HG03521 (cell line): ENCODE data around the gene IL21.

ENCODE experiments used
- ATAC-seq: cut with Tn5 transposase; IDR thresholded peaks from one replicate; pipeline ENCODE4 v1.9.1; 2021; ENCODE audit warnings: mild to moderate bottlenecking, moderate library complexity; ENCODE audit not compliant: unreplicated experiment

IL21 gene

GRCh38 chr4:122635205-122635604 lies 14.3 kb upstream of the IL21 start:
- ATAC-seq = peak; percentile 38

DNA sequence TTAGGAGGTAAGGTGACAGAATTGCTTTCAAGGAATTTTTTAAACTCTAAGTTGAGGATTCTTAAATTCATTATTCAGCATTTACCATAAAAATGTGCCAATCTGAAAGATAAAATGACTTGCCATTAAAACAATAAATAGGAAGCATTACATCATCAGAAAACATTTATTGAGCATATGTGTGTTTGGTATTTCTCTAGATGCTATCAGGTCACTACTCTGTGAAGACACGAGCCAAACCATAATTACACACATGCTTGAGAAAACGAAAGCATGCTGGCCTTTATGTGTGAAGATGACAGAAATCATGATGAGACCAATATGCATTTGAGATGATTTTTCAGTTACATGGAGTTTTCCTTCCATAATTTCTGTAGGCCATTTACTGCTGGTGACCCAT lies 12.3 kb upstream of the IL21 start:
- no peak for ATAC-seq

- peak; percentile 68 for ATAC-seq
Measured at GRCh38 chr4:122632396-122633143, 11.7 kb upstream of the IL21 start.

- no peak for ATAC-seq
Measured at GRCh38 chr4:122625156-122625555, 4.3 kb upstream of the IL21 start.

- ATAC-seq = no peak
Measured at GRCh38 chr4:122624205-122624604, 3.3 kb upstream of the IL21 start.

- ATAC-seq = no peak
Measured at GRCh38 chr4:122623637-122624166, 2.8 kb upstream of the IL21 start.

GRCh38 chr4:122622400-122622799 lies 1.5 kb upstream of the IL21 start:
- ATAC-seq = no peak

DNA sequence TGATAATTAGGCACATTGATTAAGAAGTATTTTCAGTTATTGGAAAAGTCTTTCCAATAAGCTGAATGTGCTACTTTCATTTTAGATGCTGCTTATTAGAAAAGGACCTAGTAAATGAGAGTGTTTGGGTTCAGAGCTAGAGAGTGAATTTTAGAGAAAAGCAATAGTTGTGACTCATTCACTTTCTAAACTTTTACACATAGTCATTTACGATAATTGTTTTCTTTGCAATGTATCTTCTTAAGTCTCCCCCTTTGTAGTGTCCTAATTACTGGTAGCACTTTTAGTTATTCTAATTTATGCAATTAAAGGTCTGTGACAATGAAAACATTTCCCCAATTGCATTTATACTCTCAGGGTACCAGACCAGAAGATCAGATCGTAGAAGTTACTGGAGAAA lies 1.3 kb downstream of the IL21 start:
- ATAC-seq = no peak

DNA sequence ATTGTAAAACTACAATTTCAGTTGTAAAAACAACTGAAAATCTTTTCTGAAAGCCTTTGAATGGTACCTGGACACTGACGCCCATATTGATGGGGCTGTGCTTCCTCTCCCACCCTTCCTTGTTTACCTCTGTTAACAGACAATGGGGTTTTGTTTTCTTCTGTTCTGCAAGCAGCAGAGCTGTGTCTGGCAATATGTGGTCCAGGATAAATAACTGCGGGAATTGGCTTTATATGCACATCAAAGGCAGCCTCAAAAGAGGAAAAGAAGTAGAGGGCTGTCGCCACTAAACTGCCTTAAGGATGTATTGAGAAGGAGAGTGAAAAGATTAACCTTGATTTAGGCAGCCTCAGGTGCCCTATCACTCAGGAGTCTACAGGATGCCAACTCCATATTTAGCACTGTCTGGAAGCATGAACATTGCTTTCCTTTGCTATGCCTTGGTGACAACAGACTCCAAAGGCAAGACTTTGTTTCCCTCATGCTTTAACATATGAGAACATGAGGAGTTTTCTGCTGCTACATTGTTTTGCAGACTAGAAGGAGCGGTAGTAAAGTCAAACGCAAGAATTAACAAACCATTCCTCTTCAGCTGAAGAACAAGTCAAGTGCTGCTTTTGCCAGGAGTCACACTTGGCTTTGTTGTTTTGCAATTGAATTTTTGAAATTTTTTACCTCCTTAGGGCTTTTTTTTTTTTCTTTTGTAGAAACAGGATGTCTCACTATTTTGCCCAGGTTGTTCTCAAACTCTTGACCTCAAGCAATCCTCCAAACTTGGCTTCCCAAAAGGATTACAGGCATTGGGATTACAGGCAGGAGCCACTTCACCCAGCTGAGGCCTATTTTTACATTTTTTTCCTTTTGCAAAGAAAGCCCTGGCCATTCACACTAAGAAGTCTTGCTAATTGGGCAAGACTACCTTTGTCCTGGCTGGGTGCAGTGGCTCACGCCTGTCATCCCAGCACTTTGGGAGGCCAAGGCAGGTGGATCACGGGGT lies 3.0 kb downstream of the IL21 start:
- no peak for ATAC-seq

DNA sequence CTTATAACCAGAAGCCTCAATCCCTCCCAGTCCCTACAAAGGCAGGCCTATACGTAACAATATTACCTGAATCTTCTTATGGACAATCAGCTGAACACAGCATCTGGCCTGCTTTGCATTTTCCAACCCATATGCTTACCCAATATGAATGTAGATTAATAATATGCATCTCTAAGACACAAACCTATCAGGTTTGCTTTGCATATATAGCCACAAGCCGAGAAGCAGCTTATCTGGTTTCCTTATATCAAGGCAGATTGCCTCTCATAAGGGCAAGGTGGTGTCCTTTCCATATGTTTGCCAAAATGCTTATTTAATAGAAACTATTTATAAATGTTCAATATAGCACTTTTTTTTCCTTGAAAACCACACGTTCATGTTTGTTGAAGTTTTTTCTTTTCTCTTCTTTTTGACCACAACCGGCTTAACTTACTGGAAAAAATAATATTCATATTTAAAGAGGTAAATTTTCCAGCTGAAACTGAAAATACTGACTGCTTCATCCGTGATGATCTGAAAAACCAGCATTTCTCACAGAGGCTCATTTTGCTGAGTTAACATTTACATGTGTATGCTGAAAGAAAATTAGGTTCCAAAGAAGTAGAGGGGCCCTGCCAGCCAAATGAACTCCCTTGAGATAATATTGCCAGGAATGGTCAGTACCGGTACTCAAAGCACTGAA lies 3.8 kb downstream of the IL21 start:
- no peak for ATAC-seq

- no peak for ATAC-seq
Measured at GRCh38 chr4:122614621-122615020, 6.2 kb downstream of the IL21 start.

DNA sequence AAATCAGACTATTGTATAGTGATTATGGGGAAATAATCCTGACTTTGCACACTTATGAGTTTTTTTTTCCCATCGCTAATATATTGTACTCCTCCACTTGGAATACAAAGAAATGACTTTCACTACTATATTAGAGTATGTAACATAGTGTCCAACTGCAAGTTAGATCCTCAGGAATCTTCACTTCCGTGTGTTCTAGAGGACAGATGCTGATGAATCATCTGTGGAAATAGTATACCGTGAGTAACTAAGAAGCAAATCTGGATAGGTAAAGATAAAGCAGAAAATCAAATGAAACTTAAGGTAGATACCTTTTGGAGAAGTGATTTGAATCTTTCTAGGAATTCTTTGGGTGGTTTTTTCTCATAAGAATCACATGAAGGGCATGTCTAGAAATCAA lies 8.3 kb downstream of the IL21 start:
- no peak for ATAC-seq

DNA sequence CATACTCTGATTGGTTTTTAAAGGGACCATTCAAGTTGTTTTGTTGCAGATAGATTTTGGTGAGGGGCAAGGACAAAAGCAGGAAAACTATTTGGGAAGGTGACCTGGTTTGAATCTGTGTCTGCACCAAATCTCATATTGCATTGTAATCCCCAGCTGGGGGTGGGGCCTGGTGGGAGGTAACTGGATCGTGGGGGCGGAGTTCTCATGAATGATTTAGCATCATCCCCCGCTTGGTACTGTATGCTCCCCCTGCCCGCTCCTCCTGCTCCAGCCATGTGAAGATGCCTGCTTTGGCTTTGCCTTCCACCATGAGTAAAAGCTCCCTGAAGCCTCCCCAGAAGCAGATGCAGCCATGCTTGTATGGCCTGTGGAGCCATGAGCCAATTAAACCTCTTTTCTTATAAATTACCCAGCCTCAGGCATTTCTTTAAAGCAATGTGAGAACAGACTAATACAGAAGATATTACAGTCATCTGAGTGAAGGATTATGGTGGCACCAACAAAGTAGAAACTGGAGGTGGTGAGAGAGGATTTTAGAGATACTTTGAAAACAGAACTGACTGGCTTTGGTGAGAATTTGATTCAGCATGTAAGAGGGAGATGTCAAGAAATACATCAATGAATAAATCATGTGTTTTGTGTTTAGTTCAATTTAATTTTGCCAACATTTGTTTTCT lies 14.4 kb downstream of the IL21 start:
- no peak for ATAC-seq

GRCh38 chr4:122604146-122604545 lies 16.7 kb downstream of the IL21 start:
- no peak for ATAC-seq

DNA sequence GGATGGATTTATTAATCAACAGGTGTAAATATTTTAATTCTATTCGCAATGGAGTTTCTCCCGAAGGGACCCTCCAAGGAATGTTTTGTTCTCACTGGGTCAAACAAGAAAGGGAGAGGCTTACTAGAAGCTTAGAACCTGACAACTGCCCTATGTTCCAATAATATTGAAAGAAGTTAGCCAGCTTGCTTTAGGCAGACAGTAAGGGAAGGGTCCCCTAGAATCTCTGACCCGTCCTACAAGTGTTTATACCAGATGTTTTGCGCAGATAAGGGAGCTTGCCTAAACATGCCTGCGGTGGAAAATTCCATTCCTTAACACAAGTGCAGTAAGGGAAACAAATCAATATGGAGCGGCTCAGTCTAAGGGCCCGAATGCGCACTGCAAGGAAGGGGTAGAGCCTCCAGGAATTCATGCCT lies 17.7 kb downstream of the IL21 start:
- no peak for ATAC-seq

DNA sequence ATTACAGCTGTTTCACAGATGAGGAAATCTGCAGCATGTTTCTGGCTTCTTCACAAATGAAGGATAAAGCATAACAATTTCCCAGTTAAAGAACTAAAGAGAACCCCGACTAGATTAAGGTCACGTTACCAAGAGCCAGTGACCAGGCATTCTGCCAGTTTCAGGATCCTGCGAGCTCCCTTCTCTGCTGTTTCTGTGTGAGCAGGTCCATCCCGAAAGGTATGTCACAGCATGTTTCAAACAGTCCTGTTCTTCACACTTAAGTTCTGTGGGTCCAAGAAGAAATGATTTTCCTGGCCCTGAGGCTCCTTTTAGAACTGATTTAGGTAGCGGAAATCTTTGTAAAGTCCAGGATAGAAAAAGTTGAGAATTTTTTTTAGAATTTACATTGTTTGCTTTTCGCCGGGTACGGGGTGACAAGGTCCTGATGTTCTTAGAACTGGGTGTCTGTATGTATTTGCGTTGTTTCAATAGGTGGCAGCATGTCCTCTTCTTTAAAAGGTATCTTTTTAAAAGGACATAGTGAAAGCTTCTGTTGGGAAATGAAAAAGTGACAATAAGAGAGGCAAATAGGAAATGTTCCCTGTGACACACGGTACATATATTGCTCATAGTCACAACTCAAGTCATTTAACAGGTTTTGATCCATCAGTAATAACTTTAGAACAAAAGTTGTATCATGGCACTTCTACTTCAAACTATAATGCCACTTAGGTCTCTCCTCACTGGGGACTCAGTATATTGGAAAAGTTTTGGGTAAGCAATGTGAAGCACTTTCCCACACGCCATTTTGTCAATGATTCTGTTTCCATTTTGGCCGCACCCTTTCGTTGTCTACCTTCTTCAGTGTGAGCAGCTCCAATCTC lies 18.4 kb downstream of the IL21 start:
- ATAC-seq = no peak

GRCh38 chr4:122591196-122591595 lies 29.7 kb downstream of the IL21 start:
- ATAC-seq = no peak

DNA sequence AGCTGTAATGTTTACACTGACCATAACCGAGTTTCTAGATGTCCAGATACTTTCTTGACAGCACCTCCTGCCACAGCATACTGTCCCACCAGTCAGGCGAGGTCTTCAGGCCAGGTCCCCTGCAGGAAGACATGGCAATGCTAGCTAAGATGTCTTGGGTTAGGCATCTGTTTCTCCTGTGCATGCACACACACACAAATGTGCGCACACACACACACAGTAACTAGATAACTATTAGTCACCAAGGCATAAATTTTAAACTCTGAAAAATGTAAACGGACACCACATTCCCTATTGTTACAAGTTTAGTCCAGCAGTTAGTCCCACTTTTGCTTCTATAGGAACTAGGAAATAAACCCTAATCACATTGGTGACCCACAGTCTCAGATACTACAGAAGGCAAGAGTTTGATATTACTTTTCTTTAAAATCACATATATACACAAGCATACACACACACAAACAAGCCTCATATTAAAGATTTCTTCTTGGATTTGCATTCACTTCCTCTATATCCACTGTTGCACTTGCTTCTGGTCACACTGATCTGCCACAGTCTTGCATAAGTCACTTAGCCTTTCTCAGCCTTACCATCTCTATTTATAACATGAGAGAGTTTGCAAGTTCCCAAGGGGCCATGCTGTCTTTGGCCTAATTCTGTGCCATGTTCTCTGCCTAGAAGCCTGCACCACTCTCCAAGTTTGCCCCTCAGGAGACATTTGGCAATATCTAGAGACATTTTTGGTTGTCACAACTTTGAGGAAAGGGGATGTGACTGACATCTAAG lies 32.2 kb downstream of the IL21 start:
- ATAC-seq = no peak

GRCh38 chr4:122584519-122584918 lies 36.3 kb downstream of the IL21 start:
- ATAC-seq = no peak
